BLaER1 treated with 17β-estradiol and CSF1 and Interleukin-3, amounts not matched to agents 10 nM and 100 nM (cell line): ENCODE measurements around the gene SLC39A11.

Experiments used
- H3K27ac ChIP-seq, 11 experiments: shearing (Covaris generic); formaldehyde crosslinking; 2 replicates each; pipeline ENCODE4 v1.8.1; 2022
- H3K27me3 ChIP-seq, 11 experiments: shearing (Covaris generic); formaldehyde crosslinking; 2 replicates each; pipeline ENCODE4 v1.8.1; 2022
- H3K36me3 ChIP-seq, 11 experiments: shearing (Covaris generic); formaldehyde crosslinking; 2 replicates each; pipeline ENCODE4 v1.8.1; 2022
- H3K4me1 ChIP-seq, 10 experiments: shearing (Covaris generic); formaldehyde crosslinking; 2 replicates each; pipeline ENCODE4 v1.8.1; 2022
- H3K4me2 ChIP-seq, 11 experiments: shearing (Covaris generic); formaldehyde crosslinking; 2 replicates each; pipeline ENCODE4 v1.8.1; 2022
- H3K4me3 ChIP-seq, 10 experiments: shearing (Covaris generic); formaldehyde crosslinking; 2 replicates each; pipeline ENCODE4 v1.8.1; 2022
- H3K9ac ChIP-seq, 11 experiments: shearing (Covaris generic); formaldehyde crosslinking; 2 replicates each; pipeline ENCODE4 v1.8.1; 2022
- H3K9me3 ChIP-seq, 11 experiments: shearing (Covaris generic); formaldehyde crosslinking; replicated peaks in 1 of 11; 2 replicates each; pipeline ENCODE4 v1.8.1; 2022
- H4K20me1 ChIP-seq, 11 experiments: shearing (Covaris generic); formaldehyde crosslinking; 2 replicates each; pipeline ENCODE4 v1.8.1; 2022
- Cebpa-rat ChIP-seq, 11 experiments: shearing (Covaris generic); IDR thresholded peaks; 2 replicates each; pipeline ENCODE4 v1.8.1; 2022

Gene SLC39A11

GRCh38 chr17:72702136-72702735 is 390.3 kb downstream of the SLC39A11 start:
- Histone ChIP-seq H3K9me3 (peaks cover 23 to 59% (median 41%) of the 10 kb centered on the region in 11 experiments), H3K4me3 (no peak overlapping the region), H4K20me1 (no peaks in the 10 kb centered on the region), H3K4me2 (no peak overlapping the region), H3K36me3 (peaks cover 0 to 28% (median 12%) of the 10 kb centered on the region in 11 experiments; a peak in 8 of 22 replicates), H3K9ac (no peak overlapping the region), H3K27ac (no peak overlapping the region), H3K27me3 (no peaks in the 10 kb centered on the region), H3K4me1 (peaks cover 0 to 10% (median 0%) of the 10 kb centered on the region in 10 experiments; a peak in 4 of 20 replicates)
- TF ChIP-seq Cebpa-rat (IDR thresholded peaks at IDR 0.05) = no peak

GRCh38 chr17:72700226-72700625 is 392.3 kb downstream of the SLC39A11 start:
- Histone ChIP-seq H3K4me1 (peaks cover 0 to 10% (median 0%) of the 10 kb centered on the region in 10 experiments; a peak in 4 of 20 replicates), H3K4me2 (no peak overlapping the region)

GRCh38 chr17:72699545-72699944 is 392.9 kb downstream of the SLC39A11 start:
- Histone ChIP-seq H3K9ac (no peak overlapping the region), H3K4me2 (no peak overlapping the region), H3K27ac (no peak overlapping the region), H3K9me3 (peaks cover 20 to 52% (median 36%) of the 10 kb centered on the region in 11 experiments), H4K20me1 (no peaks in the 10 kb centered on the region), H3K27me3 (no peaks in the 10 kb centered on the region), H3K4me3 (no peak overlapping the region), H3K4me1 (peaks cover 0 to 10% (median 0%) of the 10 kb centered on the region in 10 experiments; a peak in 4 of 20 replicates), H3K36me3 (peaks cover 0 to 23% (median 12%) of the 10 kb centered on the region in 11 experiments; a peak in 8 of 22 replicates)
- no peak for TF ChIP-seq Cebpa-rat (IDR thresholded peaks at IDR 0.05)

More at GRCh38 chr17:72700226-72700625, 392.3 kb downstream of the SLC39A11 start:
- Histone ChIP-seq H3K9me3 (peaks cover 23 to 54% (median 36%) of the 10 kb centered on the region in 11 experiments), H4K20me1 (no peaks in the 10 kb centered on the region), H3K9ac (no peak overlapping the region), H3K4me3 (no peak overlapping the region), H3K27me3 (no peaks in the 10 kb centered on the region), H3K27ac (no peak overlapping the region), H3K36me3 (peaks cover 0 to 28% (median 12%) of the 10 kb centered on the region in 11 experiments; a peak in 8 of 22 replicates)
- TF ChIP-seq Cebpa-rat (IDR thresholded peaks at IDR 0.05) = no peak

- Histone ChIP-seq H3K4me2 (peak overlapping the region in 1 of 11 experiments; percentile 24; a peak in 1 of 22 replicates), H4K20me1 (no peaks in the 10 kb centered on the region), H3K27me3 (no peaks in the 10 kb centered on the region), H3K36me3 (peaks cover 0 to 21% (median 11%) of the 10 kb centered on the region in 11 experiments; a peak in 8 of 22 replicates), H3K27ac (no peak overlapping the region), H3K9me3 (peaks cover 18 to 37% (median 34%) of the 10 kb centered on the region in 11 experiments), H3K4me1 (peaks cover 0 to 10% (median 0%) of the 10 kb centered on the region in 10 experiments; a peak in 4 of 20 replicates), H3K4me3 (no peak overlapping the region), H3K9ac (no peak overlapping the region)
- no peak for TF ChIP-seq Cebpa-rat (IDR thresholded peaks at IDR 0.05)
Observed at GRCh38 chr17:72697602-72698146, 394.8 kb downstream of the SLC39A11 start.

- peaks cover 0 to 21% (median 11%) of the 10 kb centered on the region in 11 experiments; a peak in 8 of 22 replicates for H3K36me3 ChIP-seq
- H3K9me3 ChIP-seq = peaks cover 16 to 28% (median 27%) of the 10 kb centered on the region in 11 experiments
- H3K9ac ChIP-seq = no peak overlapping the region
- no peak overlapping the region for H3K4me2 ChIP-seq
- H3K4me3 ChIP-seq = no peak overlapping the region
- H4K20me1 ChIP-seq = no peaks in the 10 kb centered on the region
- H3K27me3 ChIP-seq = no peaks in the 10 kb centered on the region
- H3K27ac ChIP-seq = no peak overlapping the region
- no peak for TF ChIP-seq Cebpa-rat (IDR thresholded peaks at IDR 0.05)
- H3K4me1 ChIP-seq = peaks cover 0 to 10% (median 0%) of the 10 kb centered on the region in 10 experiments; a peak in 4 of 20 replicates
Observed at GRCh38 chr17:72696721-72697120, 395.8 kb downstream of the SLC39A11 start.

- H3K4me2 ChIP-seq = no peak overlapping the region
- no peak for TF ChIP-seq Cebpa-rat (IDR thresholded peaks at IDR 0.05)
Observed at GRCh38 chr17:72696156-72696555, 396.3 kb downstream of the SLC39A11 start.

GRCh38 chr17:72693956-72694355 is 398.5 kb downstream of the SLC39A11 start:
- no peak overlapping the region for H3K27ac ChIP-seq
- H4K20me1 ChIP-seq = no peaks in the 10 kb centered on the region
- H3K36me3 ChIP-seq = peaks cover 0 to under 1% (median 0%) of the 10 kb centered on the region in 11 experiments; a peak in 3 of 22 replicates
- no peak overlapping the region for H3K9ac ChIP-seq
- H3K4me1 ChIP-seq = peaks cover 0 to 24% (median 14%) of the 10 kb centered on the region in 10 experiments; a peak in 13 of 20 replicates
- peaks cover 0 to under 1% (median under 1%) of the 10 kb centered on the region in 11 experiments; a peak in 7 of 22 replicates for H3K9me3 ChIP-seq
- TF ChIP-seq Cebpa-rat (IDR thresholded peaks at IDR 0.05) = no peak
- H3K4me3 ChIP-seq = no peak overlapping the region
- H3K4me2 ChIP-seq = no peak overlapping the region
- H3K27me3 ChIP-seq = no peaks in the 10 kb centered on the region

More at GRCh38 chr17:72696156-72696555, 396.3 kb downstream of the SLC39A11 start:
- Histone ChIP-seq H3K4me3 (no peak overlapping the region), H3K27ac (no peak overlapping the region), H3K27me3 (no peaks in the 10 kb centered on the region), H3K4me1 (peaks cover 0 to 10% (median 0%) of the 10 kb centered on the region in 10 experiments; a peak in 5 of 20 replicates), H3K36me3 (peaks cover 0 to 18% (median 10%) of the 10 kb centered on the region in 11 experiments; a peak in 8 of 22 replicates), H3K9ac (no peak overlapping the region), H3K9me3 (peaks cover 10 to 23% (median 22%) of the 10 kb centered on the region in 11 experiments), H4K20me1 (no peaks in the 10 kb centered on the region)

- no peaks in the 10 kb centered on the region; a peak in 3 of 22 replicates for H3K36me3 ChIP-seq
Observed at GRCh38 chr17:72693151-72693878, 399.2 kb downstream of the SLC39A11 start.

GRCh38 chr17:72692676-72693075 is 399.8 kb downstream of the SLC39A11 start:
- Histone ChIP-seq H3K4me2 (no peak overlapping the region), H3K27me3 (no peaks in the 10 kb centered on the region), H3K9ac (no peak overlapping the region), H3K4me3 (no peak overlapping the region), H4K20me1 (no peaks in the 10 kb centered on the region), H3K27ac (no peak overlapping the region), H3K9me3 (no peaks in the 10 kb centered on the region), H3K36me3 (no peaks in the 10 kb centered on the region; a peak in 3 of 22 replicates), H3K4me1 (peaks cover 0 to 21% (median 13%) of the 10 kb centered on the region in 10 experiments; a peak in 13 of 20 replicates)
- TF ChIP-seq Cebpa-rat (IDR thresholded peaks at IDR 0.05) = no peak

More at GRCh38 chr17:72693151-72693878, 399.2 kb downstream of the SLC39A11 start:
- no peak overlapping the region for H3K4me2 ChIP-seq
- H4K20me1 ChIP-seq = no peaks in the 10 kb centered on the region
- H3K9ac ChIP-seq = no peak overlapping the region
- no peak for TF ChIP-seq Cebpa-rat (IDR thresholded peaks at IDR 0.05)
- no peaks in the 10 kb centered on the region for H3K27me3 ChIP-seq
- H3K9me3 ChIP-seq = no peaks in the 10 kb centered on the region
- peaks cover 0 to 21% (median 15%) of the 10 kb centered on the region in 10 experiments; a peak in 13 of 20 replicates for H3K4me1 ChIP-seq
- H3K4me3 ChIP-seq = no peak overlapping the region
- H3K27ac ChIP-seq = no peak overlapping the region
